GM18861 (cell line): Measurements from ENCODE around the gene NHS.

Experiments used
- ATAC-seq: cut with Tn5 transposase; IDR thresholded peaks from one replicate; pipeline ENCODE4 v1.9.1; 2021; ENCODE audit not compliant: unreplicated experiment

NHS gene

GRCh38 chrX:17374619-17375366, at the start of gene NHS:
Gene NHS, plus strand, starts transcription at chrX:17375200. Its CDS starts 558 bp downstream, at chrX:17375758.
- no peak for ATAC-seq

DNA sequence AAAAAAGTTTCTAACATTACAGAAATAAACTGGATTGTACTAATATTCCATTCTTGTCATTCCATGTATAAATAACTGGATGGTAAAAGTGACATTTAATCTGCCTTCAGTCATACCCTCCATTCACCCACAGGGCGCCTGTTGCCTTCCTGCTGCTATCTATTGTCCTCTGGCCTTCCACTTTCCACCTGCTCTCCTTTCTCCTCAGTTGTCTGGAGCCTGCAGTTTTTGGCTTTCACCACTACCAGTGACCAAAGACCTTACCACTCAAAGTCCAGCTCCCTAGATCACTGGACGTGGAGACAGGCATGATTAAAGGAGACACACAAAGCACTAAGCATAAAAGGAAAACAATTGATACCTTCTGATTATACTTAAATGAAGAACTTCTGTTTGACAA, 46.2 kb upstream of the NHS start:
- no peak for ATAC-seq

- no peak for ATAC-seq
These were observed 38.6 kb upstream of the NHS start for GRCh38 chrX:17336377-17336776.

DNA sequence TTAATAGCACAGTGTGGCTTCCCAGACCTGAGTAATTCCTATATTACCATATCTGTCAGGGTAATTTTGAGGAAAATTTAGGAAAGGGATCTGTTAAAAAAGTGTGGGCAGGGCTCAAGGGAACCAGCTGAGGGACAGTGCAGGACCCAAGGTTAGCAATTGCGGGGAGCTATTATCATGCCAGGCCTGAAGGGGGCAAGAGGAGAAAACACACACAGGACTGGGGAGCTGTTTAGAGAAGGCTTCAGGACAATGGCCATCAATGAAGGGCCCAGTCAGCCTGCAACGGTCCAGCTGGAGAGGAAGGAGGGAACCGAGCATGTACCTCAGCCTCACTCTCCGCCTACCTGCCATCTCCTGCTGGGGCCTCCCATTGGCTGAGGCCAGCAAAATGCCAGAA, 19.0 kb upstream of the NHS start:
- ATAC-seq: no peak

- ATAC-seq: no peak
These were observed 15.5 kb upstream of the NHS start for GRCh38 chrX:17359500-17359899.

DNA sequence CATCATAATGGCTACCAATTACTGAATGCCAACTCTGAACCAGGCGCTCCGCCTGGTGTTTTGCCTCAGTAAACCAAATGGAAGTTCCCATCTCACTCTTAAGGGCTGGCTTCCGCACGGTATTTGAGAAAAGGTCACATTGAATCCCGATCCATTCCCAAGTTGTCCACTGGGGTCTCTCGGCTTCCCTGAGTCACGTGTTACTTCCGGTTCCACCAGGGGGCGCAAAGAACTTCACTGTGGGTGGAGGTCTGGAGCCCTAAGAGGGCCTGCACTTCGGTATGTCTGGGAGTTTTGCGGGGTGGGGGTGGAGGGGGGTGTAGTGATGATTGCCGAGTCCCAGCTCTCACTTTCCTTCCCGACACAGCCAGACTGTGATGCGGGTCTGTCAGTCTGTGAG, 13.4 kb upstream of the NHS start:
- ATAC-seq: no peak

DNA sequence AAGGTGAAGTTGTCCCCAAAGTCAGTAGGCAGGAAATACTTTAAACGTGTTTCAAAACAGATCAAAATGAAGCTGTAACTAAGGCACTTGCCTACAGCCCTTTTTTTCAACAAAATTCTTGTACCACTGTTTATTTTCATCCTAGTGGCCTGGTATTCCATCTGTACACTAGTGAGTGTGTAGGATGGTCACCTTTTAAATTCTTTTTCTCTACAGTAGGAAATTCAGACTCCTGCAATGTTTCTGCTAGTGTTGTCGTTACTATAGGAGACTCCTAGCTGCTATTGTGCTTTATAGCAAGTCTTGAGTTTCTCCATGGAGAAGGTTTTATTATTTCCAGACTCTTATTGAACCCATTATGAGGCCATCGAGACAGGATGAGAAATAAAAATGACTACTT, 7.0 kb upstream of the NHS start:
- no peak for ATAC-seq

- no peak for ATAC-seq
These were observed 5.7 kb upstream of the NHS start for GRCh38 chrX:17369309-17369708.

DNA sequence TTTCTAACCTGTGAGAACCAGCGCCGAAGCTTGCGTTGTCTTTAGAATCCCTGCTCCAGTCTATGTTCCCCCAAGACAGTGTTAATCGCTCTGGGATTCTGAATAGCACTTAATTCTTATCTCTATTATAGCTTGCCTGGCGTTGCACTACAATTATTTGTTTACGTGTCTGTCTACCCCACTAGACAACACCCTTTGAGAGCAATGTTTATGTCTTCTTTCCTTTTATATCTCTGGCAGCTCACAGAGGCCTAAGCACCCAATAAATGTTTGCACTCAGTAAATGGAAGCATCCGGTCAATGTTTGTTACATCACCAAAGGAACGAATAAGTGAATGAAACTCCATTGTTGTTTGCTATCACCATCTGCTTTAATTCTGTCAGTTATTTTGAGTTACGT, 4.8 kb upstream of the NHS start:
- no peak for ATAC-seq

DNA sequence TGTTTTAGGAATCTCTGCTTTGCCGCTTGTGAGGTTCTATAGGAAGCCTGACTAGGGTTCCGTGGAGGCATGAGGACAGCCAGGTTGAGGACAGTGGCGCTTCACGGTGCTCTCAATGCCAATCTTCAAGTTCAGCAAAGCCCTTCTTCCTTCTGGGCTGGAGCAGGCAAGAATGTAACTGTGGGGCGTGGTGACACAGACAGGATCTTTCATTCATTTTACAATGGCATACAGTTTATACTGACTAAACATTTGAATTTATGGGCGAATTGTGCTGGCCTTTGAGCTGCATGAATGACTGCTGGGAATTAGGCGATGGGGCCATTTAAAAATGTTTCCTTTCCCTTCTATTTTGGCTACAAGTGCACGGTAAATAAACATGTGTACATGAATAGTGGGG, 2.9 kb upstream of the NHS start:
- ATAC-seq: no peak

GRCh38 chrX:17373337-17373736, 1.7 kb upstream of the NHS start:
- no peak for ATAC-seq

DNA sequence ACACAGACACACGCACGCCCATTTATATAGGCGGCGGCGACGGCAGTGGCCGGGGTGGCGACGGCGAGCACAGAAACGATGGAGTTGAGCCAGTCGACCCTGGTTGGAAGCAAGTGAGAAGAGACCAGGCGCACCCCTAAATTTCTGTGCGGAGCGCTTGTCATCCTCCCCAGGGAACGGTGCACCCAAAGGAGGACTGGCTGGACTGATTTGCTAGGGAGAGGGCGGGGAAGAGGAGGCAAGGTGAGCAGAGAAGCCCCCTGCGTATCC, 302 bp downstream of the NHS start:
- ATAC-seq: no peak

DNA sequence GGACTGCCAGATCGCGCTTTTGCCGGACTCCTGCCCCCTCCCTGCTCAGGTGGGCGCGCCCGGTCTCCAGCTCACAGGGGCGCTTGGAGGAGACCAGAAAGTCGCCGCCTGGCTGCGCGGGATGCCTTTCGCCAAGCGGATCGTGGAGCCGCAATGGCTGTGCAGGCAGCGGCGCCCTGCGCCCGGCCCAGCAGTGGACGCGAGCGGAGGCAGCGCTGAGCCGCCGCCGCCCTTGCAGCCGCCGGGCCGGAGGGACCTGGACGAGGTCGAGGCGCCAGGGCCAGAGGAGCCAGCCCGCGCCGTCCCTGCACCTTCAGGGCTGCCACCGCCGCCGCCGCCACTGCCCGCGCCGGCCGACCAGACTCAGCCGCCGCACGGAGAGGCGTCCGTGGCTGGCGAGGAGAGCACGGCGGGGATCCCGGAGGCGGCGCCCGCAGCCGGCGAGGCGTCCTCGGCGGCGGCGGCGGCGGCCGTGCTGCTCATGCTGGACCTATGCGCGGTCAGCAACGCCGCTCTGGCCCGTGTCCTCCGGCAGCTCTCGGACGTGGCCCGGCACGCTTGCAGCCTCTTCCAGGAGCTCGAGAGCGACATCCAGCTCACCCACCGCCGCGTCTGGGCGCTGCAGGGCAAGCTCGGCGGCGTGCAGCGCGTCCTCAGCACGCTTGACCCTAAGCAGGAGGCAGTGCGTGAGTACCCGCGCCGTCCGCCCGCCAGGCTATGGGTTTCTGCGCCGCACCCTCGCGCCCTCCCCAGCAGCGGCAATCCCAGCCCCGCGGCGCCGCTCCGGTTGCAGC, 834 bp downstream of the NHS start:
- ATAC-seq: no peak

GRCh38 chrX:17376431-17377077, 1.6 kb downstream of the NHS start:
- ATAC-seq: no peak

GRCh38 chrX:17377091-17377717, 2.2 kb downstream of the NHS start:
- no peak for ATAC-seq

DNA sequence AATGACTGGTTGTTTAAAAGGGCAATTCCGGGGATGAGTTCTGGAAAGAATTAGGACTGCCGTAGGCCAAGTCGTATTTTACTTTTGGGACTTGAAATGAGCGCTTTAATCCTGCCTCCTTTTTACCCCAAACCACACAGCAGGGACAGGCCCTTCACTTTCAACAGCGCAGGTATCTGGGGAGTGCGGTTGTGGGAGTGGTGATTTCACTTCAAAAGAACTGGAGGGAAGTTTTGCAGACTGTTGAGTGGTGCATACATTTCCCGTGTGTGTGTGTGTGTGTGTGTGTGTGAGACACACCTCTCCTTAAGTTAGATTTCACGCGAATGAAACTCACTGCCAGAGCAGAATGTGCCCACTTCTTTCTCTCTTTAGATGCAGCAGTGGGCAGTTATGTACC, 2.8 kb downstream of the NHS start:
- no peak for ATAC-seq

- ATAC-seq: no peak
These were observed 5.2 kb downstream of the NHS start for GRCh38 chrX:17380221-17380620.

DNA sequence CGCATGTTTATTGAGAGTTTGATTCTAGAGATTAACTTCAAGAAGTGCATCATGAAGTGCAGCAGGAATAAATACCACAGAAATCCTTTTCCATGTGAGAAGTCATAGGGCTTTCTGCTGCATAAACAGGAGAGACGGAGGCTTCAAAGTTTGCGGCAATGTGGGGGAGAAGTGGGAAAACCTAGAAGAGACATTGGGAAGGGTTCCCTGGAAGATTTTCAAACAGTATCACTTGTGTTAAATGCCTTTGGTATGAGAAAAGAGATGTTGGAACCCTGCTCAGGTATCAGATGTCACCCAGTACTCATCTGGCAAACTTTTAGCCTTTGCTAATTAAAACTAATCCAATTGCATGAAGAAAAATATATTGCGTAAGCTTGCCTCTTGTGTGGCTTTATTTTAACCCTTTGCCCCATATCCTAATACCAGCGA, 15.4 kb downstream of the NHS start:
- no peak for ATAC-seq

- no peak for ATAC-seq
These were observed 20.2 kb downstream of the NHS start for GRCh38 chrX:17395154-17395553.

GRCh38 chrX:17397074-17397473, 22.1 kb downstream of the NHS start:
- ATAC-seq: no peak

- ATAC-seq: no peak
These were observed 28.2 kb downstream of the NHS start for GRCh38 chrX:17403189-17403691.

DNA sequence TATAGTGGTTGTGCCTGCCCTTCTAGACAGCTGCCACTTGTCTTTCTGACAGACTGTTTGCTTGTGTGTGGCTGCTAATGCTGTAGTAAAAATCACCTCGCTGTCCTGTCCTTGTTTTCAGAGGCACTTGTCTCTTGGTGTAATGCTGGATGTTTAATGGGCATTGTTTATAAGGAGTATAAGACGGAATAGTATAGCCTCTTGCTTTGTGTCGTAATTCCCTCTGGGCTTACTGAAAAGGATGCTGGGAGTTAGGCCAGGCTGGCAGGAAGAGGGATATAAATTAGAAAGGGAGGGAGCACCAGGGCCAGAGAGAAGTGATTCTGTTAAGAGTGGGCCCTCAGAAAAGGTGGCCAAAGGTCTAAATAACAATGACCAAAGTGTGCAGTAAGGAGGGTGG, 29.0 kb downstream of the NHS start:
- ATAC-seq: no peak
